GM18517 (cell line): ENCODE data around the gene KEL.

Experiments used
- ATAC-seq: cut with Tn5 transposase; IDR thresholded peaks from one replicate; pipeline ENCODE4 v1.9.1; 2021; ENCODE audit warnings: mild to moderate bottlenecking, moderate library complexity; ENCODE audit not compliant: unreplicated experiment

Gene KEL

DNA sequence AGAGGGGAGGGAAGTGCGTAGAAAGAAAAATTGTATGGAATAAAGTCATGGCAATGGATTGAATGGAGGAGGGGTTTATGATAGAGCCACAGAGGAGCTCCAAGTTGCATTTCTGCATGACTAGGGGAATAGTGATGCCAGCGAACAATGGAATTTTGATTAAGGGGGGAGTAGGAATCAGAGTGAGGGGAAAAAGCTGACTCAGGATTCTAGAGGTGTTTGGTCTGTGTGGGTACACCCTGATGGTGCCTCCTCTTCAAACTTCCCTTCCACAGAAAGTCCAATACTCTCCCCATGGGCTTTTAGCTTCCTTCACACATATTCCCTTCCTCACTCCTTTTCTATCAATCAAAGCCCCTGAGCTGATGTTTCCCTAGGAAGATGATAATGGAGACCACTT is 1.8 kb upstream of the KEL start:
- ATAC-seq = no peak

DNA sequence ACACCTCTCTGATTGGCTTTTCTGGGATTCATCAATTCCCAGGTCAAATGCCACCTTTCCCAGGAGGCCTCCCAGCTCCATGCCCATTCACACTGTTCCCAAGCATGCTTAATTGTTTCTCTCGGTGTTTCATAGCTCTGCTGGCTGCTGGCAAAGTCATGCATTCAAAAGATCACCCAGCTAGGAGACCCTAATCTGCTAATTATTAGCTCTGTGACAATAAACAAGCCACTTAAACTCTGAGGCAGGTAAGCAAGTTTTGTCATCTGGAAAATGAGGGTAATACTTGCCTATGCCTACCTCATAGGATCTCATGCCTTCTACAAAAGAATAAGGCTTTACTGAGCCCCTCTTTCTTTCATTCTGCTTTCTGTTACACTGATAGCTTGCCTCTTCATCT is 828 bp upstream of the KEL start:
- ATAC-seq = no peak

DNA sequence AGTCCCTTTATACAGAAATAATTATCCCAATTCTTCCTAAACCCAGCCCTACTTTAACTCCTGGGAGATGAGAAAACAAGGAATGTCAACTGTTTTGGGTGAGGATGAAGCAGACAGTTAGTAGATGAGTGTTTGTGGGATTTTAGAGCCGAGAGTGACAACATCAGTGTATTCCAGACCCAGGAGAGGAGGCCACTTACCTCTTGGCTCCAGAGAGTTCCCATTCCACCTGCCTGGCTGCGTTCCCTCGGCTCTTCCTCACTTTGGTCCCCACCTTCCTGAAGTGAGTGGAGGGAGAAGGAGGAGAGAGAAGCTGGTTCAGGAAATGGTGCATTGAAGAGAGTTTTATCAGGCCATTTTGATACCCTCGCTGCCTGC is 579 bp downstream of the KEL start:
- no peak for ATAC-seq

DNA sequence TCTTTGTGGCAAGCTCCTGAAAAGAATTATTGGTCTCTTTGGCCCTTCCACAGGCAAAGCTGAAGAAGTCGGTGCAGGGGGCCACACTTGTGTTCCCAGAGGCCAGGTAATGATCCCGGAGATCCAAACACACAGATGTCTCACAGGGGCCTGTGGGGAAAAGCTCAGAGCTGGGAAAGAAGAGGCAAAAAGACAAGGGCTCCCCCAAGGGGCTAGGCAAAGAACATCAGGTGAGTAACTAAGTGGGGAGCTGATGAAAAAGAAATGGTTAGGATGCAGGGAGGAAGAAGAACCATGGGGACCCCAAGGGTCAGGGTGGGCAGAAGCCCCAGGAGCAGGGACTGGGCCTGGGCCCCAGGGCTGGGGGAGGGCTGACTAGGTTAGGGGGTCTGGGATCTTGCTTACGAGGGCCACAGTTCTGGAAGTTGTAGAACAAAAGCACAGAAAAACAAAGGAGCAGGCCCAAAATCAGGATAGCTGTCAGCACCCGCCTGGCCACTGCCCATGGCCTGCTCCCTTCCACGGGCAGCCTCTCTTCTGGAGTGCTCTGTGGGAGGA is 1.1 kb downstream of the KEL start:
- no peak for ATAC-seq

DNA sequence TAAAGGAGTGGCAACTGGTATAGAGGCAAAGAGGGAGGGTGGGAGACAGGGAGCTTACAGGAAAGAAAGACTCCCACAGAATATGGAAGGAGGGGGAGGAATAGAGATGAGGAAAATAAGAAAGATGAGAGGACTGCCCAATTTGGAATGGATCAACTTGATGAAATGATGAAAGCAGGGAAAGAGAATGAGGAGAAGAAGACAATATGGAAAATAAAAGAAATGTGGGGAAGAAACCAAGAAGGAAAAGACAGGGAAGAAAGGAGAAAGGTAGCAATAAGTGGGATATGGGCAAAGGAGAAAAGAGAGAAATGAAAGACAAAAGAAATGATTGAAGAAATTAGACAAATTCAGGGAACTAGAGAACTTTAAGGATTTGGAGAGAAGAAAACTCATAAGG is 3.0 kb downstream of the KEL start:
- no peak for ATAC-seq

DNA sequence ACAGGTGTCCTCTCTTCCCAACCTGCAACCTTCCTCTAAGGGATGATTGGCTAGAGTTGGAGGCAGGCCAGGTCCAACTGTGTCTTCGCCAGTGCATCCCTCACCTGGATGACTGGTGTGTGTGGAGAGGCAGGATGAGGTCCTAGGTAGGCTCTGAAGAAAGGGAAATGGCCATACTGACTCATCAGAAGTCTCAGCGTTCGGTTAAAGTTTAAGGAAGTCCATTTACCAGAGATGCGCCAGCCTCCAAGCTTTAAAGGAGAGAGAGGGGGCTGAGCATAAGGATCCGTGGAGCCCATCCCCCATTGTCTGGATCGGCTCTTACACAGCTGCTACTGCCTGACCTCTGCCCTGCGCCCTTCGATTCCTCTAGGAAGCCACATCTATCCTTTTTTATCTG is 4.4 kb downstream of the KEL start:
- no peak for ATAC-seq

DNA sequence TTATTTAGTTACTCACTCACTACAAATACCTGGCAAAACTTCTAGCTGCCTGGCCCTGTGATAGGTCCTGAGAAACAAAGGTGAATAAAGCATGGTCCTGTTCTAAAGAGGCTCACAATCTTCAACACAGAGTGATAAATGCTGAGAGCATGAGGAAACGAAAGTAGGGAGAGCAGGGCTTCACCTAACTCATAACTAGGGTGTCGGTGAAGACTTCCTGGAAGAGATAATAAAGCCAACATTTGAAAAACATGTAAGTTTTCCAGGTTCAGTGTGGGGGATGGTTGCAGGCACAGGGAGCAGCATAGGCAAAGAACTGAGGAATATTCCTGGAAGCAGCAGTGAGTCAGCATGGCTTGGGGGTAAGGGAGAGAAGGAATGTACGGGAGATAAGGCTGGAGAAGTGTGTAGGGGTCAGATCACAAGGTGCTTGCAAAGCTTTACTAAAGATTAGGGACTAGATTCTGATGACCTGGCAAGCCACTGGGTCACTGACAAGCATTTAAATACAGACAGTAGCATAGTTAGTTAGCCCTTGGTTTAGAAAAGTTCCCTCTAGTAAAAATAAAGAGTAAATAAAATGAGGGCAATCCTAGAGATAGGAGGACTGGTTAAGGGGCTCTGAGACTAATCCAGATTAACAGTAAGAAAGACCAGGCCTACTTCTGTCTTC is 5.1 kb downstream of the KEL start:
- ATAC-seq = no peak

DNA sequence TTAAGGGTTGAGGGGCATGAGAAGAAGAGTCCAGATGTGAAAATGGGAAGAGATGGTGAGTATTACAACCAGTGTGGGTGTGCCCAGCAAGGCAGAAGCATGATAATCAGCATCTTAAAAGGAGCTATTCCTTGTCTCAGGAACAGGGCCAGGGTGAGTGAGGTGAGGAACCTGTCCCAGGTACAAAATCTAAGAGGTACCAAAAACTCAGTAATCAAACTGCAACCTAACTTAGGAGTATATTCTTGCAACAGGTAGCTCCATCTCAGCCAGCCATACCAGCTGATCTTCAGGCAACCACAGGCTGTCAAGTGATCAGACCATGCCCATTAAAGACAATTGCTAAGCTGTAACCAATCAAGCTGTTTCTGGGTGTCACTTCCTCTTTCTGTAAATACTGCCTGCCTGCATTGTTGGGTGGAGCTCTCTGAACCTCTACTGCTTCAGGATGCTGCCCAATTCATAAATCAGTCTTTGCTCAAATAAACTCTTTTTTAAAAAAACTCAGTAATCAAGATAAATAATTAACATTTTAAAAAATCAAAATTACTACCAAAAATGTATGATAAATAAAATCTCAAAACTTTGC is 7.4 kb downstream of the KEL start:
- ATAC-seq = no peak

DNA sequence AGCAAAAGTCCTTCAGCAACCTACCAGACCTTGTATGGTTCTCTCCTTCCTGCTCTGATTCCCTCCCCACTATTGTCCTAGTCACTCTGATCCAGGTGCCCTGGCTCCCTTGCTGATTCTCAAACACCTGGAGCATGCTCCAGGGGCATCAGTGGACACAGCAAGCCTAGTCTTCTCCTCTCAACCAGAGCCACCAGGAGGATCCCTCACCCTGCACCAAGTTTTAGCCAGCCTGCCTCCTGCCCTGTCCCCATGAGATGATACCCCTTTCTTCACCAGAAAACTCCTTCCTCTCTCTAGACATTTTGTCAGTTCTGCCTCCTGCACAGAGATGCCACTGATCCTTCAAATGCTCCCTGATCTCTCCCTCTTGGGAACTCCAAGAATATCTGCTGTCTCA is 11.9 kb downstream of the KEL start:
- no peak for ATAC-seq

DNA sequence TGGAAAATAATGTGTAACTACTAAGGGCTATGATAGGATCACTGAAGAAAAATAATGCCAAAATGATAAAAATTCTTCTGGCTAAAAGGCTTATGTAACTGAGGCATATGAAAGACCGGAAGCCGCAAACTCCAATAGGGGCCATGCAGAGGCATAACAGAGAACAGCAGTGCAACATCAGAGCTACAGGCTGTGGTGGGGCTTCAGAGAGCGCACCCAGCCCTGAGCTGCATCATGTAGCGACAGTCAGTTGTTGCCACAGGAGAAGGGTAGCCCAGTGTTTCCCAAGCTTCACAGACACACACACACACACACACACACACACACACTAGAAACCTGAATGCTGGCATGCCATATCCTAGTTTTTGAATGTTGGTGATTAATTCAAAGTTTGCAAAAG is 13.6 kb downstream of the KEL start:
- no peak for ATAC-seq

DNA sequence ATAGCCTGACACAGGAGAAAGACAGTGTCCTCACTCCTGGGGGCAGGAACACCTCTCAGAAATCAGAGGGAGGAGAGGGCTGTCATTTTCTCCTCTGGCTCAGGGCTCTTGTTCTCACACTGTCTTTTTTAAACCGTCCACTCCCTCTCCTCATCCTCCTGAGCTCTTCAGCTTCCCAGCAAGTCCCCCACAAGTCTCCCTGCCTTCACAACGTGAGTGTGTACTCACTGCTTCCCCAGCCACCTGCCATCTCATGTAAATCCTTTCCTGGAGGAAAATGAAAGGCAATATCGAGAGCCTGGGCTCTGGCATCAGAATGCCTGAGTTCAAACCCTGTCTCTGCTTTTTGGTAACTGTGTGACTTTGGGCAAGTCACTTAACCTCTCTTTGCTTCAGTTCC is 17.2 kb downstream of the KEL start:
- ATAC-seq = no peak

DNA sequence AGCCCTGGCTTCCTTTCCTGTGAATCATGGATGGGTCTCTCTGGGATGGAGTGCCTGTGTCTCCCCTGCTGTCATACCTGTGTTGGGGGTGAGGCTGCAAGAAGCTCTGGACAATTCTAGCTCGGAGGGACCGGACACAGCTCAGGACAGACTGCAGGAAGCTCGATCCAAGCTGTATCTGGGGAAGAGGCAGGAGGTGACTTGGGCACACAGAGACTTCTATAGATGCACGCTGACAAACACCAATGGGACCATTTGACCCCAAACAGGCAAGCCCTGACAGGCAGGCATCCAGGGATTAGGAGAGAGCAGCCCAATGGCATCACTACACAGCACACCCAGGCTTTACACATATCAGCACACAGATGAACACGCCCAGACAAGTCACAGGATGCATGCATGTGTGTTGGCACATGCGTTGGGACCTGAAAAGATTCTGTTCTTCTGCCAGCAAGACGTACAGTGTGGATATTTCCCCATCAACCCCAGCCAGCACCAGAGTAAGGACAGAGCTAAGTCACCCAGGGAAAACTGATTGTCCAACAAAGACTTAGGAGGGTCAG is 18.4 kb downstream of the KEL start:
- no peak for ATAC-seq

DNA sequence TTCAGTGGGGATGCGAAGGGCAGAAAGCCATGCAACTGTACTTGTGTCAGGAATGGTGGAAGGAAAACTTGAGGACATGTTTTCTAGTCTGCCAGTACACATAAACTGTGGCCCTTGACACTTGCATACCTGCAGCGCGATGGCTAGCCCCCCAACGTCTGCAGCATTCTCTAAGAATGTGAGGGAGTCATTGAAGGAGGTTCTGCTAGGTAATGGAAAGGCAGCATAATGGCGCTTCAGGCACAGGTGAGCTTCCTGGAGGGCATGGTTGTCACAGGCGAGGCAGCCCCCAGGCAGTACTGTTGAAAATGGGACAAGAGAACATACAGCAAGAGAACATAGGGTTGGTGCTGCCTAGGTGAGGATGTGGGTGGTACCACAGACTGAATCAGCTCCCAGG is 19.4 kb downstream of the KEL start:
- no peak for ATAC-seq

DNA sequence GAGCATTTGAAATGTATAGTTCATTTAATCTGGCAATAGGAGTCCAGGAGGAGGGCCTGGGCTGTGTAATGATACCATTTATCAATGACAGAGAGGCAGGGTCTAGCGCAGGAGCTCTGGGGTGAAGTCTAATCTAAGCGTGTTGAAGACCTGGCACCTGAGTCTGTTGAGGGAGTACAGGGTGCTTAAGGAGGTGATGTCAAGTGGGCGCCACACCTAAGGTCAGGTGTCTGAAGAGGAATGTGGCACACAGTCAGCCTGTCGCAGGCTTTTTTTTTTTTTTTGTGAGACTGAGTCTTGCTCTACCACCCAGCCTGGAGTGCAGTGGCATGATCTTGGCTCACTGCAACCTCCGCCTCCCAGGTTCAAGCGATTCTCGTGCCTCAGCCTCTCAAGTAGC is 20.6 kb downstream of the KEL start:
- ATAC-seq = no peak

DNA sequence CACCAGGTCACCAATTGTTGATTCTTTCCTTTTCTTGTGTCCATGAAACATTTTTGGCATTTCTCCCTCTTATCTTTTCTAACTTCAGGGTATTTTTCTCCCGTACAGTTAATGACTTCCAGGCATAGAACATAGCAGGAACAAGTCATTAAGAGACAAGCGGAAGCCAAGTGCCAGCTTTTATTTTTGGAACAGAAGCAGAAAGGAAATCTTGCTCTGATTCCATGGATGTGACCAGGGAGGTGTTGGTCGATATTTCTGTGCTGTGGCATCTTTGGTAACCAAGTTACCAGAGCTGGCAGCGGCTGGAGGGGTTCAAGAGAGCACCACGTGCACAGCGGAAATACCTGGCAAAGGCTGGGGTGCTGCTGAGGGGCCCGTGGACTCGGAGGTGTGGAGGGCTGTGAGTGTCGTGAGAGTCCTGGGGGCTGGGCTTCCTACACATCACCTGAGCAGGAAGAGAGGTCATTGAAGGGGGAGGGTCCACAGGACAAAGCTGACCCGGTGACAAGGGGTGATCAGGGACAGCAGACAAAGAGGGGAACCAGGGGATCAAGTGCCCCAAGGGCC is 21.1 kb downstream of the KEL start:
- no peak for ATAC-seq

DNA sequence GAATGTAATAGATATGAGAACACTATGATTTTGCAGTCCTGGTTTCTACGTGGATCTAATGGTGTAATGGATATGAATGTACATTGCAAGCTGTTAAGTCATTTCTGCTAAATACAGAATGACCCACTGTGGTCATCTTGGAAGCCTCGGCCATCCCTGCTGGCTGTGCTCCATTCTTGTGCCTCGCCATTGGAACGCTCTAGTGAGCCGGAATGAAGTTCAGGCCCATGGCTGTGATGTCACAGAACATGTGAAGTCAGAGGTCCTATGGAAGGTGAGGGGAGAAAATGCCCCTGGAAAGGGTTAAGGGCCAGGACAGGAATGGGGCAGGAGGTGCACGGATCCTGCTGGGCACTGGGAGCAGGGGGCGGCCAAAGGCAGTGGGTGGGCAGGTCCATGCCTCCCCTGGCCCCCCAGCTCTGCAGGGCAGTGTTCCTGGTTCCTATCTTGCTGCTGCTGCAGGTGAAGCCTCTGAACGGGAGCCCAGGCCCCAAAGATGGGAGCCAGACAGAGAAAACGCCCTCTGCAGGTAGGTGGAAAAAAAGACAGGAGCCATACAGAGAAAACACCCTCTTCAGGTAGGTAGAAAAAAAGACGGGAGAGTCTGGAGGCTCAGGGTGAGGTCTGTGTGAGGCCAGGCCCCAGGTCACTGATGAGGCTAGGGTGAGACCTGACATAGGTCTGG is 22.8 kb downstream of the KEL start, which contains the start of gene LLCFC1:
LLCFC1 (plus strand) TSS at position 259 of the 685 bp plus-strand sequence; CDS start at position 397, 138 bp downstream.
- ATAC-seq = no peak

DNA sequence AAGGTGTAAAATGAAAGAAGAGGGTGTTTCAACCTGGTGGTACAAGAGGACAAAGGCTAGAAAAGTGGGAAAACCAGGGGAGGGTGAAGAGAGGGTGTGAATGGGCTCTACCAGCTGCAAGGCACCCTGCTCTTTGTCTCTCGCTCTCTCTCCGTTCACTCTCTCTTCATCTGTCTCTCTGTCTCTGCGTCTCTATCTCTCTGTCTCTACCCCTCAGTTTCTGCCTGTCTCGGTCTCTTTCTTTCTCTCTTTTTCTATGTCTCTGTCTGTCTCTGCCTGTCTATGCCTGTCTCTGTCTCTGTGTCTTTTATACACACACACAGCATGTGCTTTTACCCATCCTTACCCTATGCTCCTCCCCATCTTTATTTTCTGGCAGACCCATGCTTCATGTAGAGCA is 23.6 kb downstream of the KEL start:
- ATAC-seq = no peak

DNA sequence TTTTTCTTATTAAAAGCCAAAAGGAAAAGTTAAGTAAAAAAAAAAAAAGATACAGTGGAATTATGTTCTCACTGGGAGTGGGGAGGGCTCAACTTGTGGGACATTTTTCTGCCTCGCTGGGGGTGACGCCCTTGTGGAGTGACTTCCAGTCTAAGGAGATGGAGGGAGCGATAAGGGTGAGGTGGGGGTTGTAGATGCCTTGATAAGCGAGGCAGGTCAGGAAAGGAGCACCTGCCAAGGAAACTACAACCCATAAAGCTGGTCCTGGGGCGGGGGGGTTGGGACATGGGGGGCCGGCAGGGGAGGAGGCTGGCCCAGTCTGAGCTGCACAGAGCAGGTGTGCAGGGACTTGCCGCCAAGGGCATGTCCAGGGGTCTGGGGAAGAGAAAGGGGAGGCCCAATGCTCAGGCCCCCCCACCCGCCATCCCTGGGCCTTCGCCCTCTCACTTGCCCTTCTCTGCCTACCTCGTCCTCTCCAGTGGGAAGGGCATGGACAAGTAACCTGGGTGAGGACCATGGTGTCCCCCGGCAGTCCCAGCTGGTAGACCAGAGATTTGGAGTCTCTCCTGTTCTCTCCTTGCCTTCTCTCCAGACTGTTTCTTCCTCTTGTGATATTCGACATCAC is 26.1 kb downstream of the KEL start:
- ATAC-seq = no peak

DNA sequence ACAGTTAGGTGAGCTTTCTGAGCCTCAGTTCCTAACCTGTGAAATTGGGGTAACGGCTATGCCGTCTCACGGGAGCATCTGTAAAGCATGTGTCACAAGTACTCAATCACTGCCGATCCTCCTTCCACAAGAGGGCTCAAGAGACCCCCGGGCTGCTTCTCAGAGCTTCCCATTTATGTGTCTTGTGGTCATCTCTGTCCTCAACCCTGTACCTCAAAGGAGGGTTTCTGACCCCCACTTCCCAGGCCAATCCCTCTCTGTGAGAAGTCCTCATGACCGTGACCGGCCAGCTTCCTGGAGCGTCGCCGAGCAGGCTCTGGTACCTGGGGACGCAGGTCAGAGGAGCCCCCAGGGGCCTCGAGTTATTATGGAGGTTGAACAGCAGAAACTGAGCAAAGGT is 28.1 kb downstream of the KEL start:
- ATAC-seq = no peak

DNA sequence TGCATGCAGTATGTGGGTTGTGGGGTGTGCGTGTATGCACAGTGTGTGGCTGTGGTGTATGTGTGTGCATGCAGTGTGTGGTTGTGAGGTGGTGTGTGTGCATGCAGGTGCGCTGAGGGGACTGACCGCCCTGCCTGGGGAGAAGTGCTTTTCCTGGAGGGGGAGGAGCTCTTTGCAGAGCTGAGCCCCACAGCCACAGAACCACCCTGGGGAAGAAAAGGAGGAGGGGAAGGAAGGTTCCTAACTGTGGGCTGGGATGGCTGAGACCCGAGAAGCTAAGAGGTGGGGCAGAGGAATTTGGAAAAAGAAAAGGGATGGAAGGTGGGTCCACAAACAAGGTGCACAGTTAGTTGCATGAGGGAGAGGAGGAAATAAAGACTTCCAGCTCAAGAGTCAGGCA is 28.5 kb downstream of the KEL start, which contains the start of gene TRPV5:
TRPV5 (minus strand) TSS at position 123 of the 400 bp plus-strand sequence. CDS start 287 bp downstream, outside the sequence.
- no peak for ATAC-seq

DNA sequence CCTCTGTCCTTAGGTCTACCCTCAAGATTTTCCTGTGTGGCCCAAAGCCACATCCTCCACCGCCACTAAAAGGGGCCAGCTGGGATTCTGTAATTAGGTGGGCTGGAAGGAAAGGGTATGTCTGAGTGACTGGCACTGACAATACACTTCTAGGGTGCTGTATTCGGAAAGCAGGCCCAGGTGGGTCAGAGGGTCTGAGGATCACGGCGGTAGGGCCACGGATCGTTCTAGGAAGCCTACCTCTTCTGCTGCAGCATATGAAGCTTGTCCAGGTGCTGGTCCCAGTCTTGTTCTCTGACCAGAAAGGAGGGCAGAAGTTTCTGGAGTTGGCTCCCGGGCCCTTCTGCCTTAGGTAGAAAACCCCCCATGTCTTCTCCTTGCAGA is 29.1 kb downstream of the KEL start:
- no peak for ATAC-seq
